ENCODE results near the gene SOCS1. TPM values are rescaled to one million over a fixed set of nuclear protein-coding genes. Genes with fewer than 3 reads are reported as not detected.

SOCS1 gene
- total and polyA plus RNA-seq, 2 of the 8 experiments (the other 6 are each of a cell fraction or from before 2014, with no cell fraction given): 21.0 to 48.9 TPM

DNA sequence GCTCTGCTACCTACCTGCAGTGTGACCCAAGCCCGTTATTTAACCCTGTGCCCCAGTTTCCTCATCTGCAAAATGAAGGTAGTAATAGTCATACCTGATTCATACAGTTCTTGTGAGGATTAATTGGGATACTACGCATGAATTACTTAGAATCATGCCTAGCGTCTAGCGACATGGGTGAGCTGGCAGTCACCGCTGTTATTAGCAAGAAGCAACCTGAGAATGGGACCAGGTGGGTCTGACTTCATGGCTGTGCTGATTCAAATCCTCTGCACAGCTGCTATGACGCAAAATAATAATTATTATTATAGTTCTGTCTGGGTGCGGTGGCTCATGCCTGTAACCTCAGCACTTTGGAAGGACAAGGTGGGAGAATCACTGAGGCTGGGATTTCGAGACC is 7.9 kb downstream of the SOCS1 start (continued):
- TF ChIP-seq, protein P1, sequence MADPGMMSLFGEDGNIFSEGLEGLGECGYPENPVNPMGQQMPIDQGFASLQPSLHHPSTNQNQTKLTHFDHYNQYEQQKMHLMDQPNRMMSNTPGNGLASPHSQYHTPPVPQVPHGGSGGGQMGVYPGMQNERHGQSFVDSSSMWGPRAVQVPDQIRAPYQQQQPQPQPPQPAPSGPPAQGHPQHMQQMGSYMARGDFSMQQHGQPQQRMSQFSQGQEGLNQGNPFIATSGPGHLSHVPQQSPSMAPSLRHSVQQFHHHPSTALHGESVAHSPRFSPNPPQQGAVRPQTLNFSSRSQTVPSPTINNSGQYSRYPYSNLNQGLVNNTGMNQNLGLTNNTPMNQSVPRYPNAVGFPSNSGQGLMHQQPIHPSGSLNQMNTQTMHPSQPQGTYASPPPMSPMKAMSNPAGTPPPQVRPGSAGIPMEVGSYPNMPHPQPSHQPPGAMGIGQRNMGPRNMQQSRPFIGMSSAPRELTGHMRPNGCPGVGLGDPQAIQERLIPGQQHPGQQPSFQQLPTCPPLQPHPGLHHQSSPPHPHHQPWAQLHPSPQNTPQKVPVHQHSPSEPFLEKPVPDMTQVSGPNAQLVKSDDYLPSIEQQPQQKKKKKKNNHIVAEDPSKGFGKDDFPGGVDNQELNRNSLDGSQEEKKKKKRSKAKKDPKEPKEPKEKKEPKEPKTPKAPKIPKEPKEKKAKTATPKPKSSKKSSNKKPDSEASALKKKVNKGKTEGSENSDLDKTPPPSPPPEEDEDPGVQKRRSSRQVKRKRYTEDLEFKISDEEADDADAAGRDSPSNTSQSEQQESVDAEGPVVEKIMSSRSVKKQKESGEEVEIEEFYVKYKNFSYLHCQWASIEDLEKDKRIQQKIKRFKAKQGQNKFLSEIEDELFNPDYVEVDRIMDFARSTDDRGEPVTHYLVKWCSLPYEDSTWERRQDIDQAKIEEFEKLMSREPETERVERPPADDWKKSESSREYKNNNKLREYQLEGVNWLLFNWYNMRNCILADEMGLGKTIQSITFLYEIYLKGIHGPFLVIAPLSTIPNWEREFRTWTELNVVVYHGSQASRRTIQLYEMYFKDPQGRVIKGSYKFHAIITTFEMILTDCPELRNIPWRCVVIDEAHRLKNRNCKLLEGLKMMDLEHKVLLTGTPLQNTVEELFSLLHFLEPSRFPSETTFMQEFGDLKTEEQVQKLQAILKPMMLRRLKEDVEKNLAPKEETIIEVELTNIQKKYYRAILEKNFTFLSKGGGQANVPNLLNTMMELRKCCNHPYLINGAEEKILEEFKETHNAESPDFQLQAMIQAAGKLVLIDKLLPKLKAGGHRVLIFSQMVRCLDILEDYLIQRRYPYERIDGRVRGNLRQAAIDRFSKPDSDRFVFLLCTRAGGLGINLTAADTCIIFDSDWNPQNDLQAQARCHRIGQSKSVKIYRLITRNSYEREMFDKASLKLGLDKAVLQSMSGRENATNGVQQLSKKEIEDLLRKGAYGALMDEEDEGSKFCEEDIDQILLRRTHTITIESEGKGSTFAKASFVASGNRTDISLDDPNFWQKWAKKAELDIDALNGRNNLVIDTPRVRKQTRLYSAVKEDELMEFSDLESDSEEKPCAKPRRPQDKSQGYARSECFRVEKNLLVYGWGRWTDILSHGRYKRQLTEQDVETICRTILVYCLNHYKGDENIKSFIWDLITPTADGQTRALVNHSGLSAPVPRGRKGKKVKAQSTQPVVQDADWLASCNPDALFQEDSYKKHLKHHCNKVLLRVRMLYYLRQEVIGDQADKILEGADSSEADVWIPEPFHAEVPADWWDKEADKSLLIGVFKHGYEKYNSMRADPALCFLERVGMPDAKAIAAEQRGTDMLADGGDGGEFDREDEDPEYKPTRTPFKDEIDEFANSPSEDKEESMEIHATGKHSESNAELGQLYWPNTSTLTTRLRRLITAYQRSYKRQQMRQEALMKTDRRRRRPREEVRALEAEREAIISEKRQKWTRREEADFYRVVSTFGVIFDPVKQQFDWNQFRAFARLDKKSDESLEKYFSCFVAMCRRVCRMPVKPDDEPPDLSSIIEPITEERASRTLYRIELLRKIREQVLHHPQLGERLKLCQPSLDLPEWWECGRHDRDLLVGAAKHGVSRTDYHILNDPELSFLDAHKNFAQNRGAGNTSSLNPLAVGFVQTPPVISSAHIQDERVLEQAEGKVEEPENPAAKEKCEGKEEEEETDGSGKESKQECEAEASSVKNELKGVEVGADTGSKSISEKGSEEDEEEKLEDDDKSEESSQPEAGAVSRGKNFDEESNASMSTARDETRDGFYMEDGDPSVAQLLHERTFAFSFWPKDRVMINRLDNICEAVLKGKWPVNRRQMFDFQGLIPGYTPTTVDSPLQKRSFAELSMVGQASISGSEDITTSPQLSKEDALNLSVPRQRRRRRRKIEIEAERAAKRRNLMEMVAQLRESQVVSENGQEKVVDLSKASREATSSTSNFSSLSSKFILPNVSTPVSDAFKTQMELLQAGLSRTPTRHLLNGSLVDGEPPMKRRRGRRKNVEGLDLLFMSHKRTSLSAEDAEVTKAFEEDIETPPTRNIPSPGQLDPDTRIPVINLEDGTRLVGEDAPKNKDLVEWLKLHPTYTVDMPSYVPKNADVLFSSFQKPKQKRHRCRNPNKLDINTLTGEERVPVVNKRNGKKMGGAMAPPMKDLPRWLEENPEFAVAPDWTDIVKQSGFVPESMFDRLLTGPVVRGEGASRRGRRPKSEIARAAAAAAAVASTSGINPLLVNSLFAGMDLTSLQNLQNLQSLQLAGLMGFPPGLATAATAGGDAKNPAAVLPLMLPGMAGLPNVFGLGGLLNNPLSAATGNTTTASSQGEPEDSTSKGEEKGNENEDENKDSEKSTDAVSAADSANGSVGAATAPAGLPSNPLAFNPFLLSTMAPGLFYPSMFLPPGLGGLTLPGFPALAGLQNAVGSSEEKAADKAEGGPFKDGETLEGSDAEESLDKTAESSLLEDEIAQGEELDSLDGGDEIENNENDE (IDR thresholded peaks at IDR 0.05; ENCODE audit: insufficient replicate concordance, low read length): no peak
- TF ChIP-seq, protein P2, sequence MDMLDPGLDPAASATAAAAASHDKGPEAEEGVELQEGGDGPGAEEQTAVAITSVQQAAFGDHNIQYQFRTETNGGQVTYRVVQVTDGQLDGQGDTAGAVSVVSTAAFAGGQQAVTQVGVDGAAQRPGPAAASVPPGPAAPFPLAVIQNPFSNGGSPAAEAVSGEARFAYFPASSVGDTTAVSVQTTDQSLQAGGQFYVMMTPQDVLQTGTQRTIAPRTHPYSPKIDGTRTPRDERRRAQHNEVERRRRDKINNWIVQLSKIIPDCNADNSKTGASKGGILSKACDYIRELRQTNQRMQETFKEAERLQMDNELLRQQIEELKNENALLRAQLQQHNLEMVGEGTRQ (IDR thresholded peaks at IDR 0.05; ENCODE audit: low read length): no peak
- TF ChIP-seq ASH2L (IDR thresholded peaks at IDR 0.05; ENCODE audit: low read length) (no peak), MAFK (IDR thresholded peaks at IDR 0.05; ENCODE audit: low read depth, low read length) (no peak)

Measured in H1 (cell line).